Measurements from ENCODE around the gene ECM2.

Gene ECM2

DNA sequence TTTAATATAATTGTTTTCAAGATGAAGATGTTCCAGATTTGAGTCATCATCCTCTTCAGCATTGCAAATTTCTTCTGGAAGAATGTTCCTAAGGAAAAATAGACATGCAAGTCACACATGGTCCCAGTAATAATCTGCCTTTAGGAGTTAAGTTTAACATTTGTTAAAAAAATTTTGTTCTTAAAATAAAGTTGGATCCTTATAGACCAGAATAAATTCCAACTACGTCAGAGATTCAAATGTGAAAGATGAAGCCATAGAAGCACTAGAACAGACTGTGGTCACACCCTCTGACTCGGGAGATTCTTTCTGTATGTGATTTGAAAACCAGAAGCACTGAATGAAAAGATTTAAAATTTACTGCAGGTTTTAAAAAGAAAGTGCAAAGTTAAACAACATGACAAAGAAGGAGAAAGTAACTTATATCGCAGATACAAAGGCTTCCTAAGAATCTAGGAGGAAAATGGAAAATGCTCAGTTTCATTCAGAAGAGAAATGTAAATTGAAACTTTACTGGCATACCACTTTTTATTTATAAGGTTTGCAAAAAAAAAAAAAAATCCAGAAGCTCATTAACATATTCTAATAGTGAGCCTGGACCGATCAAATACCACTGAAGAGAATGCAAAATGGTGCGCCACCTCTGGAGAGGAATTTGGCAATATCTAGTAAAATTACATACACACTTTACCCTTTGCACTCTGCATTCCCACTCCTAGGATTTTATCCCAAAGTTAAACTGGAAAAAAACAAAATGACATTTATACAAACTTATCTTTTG is 39.2 kb downstream of the ECM2 start:
- DNase-seq = no peak

DNA sequence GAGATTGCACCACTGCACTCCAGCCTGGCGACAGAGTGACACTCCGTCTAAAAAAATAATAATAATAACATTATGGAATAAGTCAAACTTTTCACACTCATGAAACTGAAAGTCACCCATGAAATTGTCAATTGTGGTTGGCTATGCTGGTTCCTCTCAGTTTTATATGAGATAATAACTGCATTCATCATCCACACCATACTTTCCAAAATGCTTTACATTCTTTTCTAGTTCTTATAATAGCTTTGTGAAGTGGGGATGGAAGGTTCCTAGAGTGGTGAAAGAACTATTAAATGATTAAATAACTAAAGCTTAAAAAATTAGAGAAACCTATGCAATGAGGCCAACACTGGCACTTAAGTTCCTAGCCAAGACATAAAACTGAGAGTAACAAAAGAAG is 40.9 kb downstream of the ECM2 start:
- no peak for DNase-seq

DNA sequence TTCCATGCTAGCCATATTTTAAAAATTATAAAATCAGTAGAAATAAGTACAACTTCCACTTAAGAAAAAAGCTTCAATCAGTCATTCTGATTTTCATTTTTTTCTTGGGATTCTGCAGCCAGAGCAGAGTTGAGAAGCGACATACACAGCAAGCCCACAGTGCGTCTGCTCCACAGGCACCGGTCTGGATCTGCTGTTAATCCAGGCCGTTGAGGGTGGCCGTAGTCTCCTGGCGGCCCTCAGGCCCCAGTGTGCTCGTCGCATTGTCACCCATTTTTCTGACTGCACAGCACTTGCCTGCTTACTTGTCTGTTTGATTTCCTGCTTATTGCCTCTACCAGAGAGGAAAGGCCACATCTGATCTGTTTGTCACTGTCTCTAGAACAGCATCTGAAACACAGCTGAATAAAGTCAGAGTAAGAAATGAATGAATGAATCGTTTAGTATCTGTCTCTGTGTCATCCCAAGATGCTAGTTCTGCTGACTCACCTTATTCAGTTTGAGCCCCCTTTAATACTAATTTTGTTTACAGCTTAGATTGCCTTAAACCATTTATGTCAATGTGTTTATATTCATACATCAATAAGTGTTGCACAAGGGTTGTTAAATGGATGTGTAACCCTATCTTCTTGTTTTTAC is 41.9 kb downstream of the ECM2 start:
- DNase-seq = no peak

DNA sequence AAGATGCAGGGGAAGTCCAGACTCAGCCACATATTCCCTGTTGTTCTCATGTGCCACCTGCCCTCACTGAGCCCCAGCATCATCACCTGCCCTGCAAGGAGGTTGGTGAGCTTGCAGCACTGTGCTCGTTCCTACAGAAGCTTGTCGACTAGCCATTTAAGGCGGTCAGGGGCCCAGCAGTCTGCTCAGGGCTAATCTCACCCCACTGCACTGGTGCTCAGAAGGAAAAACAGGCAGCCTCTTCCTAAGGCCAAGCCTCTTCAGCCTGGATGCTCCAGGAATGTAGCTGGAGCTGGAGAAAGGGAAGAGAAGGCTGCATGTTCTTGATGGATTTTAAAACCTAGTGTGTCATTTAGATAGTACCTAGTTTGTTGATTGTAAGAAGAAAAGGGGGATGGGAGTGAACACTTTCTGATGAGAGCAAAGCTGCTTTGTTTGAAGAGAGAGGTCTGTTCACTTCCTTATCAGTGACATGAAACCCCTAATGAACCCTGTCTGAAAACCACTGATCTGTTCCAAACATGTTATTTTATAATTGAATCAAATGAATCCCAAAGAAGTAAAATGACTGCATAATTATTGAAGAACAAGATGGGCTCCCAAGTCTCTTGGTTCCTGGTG is 42.9 kb downstream of the ECM2 start:
- DNase-seq = no peak

DNA sequence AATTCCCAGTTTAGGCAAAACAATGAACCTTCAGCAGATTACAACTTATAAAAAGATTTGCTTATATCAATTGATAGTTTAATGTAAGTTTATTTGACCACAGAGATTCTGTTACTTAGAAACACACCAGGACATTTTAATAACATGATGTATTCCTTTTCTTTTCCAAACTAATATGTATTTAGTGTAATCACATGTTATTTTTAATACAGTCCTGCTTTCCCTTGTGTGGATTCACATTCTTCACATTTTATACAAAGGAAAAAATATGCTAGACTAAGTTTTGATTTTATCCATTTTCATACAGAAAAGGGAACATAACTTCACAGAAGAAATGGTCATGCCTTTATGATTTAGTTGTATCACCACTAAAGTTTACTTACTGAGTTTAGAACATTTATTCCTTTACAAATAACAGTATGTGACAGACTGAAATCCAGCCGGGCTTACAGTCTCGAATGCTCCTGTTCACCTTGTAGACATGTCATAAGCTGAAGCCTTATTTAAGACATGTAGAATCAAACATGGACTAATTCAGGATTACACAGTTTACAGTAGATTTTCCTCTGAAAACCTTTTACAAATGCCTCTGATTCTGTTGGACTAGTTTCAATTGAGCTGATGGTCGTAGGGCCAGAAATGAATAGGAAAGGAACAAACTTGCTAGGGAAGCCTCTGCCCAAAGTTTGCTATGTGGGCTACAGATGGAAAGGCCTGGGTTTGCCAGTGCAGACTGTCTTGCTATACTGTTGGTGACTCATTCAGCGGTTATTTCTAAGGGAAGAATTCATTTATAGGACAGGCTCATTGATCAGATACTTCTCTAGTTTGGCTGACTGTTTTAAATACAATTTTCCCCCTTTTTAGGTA is 46.9 kb downstream of the ECM2 start:
- DNase-seq = no peak

DNA sequence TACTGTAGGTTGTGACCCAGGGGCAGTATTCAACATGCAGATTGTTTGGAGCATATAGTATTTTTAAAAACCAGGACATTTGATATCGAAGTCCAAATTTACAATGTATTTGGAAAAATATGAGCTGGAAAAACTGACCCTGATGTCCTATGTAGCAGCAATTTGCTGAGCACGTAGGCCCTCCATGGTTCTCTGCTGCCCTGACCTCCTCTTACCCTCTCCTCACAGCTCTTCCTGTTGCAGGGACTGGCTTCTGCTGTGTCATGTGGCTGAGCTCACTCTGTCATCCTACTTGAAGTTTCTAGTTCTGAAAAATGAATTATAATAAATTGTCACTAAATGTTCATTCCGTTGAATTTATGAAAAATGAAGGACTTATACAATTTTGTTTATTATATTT is 49.4 kb downstream of the ECM2 start:
- DNase-seq = no peak

DNA sequence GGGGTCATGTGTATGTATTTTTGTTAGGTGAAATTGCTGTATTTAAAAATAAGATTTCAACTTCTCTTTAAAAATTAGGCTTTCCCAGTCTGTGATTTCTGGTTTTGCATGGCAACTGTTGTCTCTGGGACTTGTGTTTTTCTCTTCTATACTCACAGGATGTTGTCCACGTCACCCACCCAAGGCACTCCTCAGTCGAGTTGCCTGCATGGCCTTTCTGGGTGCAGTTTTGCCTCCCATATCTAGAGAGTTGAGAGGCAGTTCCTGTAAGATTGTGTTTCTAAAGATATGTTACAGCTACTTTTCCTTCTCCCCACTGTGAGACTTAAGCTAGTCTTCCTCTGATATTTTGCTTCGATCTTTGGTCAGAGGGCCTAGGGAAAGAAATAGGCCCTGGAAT is 51.2 kb downstream of the ECM2 start:
- DNase-seq = no peak

DNA sequence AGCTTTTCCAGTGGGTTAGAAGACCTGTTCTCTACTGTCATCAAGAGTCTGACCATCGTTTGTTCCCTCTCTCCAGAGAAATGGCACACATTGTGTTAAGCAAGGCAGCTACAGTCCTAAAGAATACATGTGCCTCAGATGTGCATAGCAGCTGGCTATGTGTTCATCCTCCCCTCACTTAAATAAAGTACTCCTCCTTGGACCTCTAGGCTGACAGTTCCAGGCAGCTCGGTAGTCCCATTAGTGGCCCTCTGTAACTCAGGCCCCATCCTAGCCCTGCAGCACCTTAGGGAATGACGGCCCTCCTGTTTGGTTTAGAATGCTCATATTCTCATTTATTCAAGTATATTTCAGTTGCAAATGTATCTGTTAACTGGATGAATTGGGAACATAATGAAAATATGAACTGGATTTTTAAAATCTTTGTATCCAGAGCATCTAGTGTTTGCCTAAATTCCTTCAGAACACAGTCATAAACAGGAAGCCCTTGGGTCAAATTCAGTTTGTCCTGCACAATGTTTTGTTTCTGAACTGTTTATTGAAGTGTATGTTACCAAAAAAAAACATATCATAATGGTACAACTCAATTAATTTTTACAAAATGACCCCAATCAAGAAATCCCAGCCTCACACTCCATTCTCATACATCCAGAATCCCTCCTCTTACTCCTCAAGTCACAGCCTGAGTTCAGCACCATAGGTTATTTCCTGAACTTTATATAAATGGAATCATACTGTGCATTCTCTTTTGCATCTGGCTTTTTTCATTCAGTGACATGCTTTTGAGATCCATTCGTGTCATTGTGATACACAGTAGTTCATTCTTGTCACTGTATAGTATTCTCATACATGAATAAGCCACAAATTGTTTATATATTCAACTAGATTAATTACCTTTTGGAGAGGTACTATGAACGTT is 51.9 kb downstream of the ECM2 start:
- no peak for DNase-seq

DNA sequence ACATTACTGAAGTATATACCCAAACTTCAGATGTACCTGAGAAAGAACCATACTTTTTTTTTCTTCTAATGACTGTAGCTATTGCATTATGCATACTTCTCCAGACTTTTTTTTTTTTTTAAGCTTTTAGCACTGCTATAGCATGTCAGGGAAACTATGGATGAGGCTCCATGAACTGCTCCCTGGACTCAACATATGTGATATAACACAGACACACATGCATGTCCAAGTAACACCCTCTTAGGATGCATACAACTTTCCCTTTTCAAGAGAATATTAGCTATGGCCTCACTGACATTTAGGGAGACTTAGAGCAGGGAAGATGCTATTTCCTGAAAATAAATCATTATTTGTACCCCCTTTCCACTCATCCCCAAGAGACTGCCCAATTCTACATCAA is 53.0 kb downstream of the ECM2 start:
- no peak for DNase-seq

DNA sequence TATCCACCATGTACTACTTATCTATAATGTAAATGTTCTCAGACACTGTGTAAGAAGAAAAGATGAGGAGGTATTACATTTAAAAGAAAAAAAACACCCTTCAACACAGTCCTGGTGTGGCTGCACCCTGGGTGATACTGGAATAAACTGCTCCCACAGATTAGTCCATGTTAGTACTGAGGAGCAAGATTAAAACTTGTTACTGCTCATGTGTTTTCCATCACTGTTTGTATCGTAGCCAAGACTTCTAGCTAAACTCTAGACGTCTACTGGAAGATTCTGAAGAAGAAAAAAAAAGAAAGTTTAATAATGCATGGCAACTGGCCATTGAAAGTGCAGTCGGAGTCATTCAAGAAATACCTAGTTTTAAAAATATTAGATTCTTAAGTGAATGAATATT is 53.5 kb downstream of the ECM2 start, which contains the start of gene ASPN:
ASPN (minus strand) TSS at position 178 of the 400 bp plus-strand sequence.
- no peak for DNase-seq

DNA sequence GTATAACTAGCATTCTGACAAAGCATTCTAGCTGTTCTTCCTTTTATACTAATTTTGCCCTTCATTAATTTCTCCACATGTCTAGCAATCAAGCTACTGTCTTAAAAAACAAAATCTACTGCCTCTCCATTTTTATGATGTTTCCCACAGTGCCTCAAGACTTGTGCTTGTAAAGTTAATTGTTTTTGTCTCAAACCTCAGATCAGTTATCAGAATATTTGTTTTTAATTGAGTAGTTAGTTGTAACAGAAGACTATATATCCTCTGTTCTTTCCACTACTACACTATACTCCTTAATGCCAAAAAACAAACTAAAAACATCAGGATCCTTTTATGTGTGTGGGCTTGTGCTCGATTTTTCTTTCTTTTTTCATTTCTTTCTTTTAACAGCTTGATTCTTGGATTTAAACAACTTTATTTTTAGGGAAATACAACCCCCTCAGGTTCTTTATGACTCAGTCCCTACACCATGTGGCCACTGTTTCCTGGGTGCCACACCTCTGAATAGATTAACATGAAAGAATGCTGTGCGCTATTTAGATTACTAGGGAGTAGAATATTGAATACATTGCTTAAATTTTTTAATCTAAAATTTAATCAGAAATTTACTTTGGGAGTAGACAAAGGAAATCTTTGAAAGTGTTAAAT is 54.7 kb downstream of the ECM2 start:
- no peak for DNase-seq

DNA sequence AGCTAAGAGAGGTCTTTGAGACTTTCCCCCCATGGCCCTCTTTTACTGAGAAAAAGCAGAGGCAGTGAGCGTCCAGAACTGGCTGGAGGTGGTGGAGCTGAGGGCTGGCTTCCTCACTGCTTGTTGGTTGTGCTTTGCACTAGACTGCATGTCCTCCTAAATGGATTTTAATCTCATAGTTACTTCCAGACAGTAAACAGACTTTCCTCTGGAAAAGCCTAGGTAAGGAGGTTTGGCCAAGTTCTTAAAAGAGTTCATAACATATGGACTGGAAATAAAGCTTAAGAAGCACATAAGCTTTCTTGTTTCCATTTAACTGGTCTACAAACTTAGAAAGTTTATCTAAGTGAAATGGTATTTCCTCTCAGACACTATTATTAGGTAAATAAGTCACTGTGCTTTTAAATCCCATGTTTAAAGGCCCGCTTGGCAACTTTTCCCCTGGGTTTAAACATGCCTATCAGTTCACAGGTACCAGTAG is 55.5 kb downstream of the ECM2 start:
- DNase-seq = no peak

DNA sequence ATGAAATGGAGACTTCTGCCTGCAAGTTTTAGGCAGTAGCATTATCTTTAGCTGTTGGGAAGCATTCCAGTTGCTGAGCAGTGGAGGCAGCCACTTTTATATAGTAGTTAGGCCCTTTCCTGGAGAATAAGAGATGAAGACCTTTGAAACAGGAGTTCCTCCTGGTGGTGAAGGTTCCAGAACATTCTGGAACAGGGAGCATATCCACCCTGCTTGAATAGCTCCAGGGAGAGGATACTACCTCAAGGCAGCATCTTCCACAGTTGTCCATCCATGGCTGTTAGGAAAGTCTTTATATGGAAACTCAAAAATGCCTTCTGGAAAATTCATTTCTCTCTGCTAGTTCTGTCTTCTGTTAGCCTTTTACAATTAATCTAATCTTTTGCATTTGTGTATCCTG is 56.4 kb downstream of the ECM2 start:
- DNase-seq = no peak

DNA sequence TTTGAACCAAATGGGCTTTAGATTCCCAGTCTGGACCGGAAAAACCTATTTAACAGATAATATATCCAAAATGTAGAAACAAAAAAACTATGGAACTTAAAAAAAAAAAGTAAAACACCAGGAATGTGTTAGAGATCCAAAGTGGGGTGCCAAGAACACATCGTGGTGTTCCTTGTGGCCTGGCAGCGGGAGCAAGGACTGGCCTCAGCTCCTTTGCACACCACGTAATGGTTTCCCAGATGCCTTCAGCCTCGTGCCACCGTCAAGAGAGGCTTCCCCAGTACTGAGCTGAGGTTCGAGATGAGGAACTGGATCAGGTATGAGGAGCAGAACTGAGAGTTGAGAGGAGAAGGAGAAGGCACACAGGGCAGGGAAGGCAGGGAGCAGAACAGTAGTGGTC is 57.0 kb downstream of the ECM2 start:
- DNase-seq = no peak

DNA sequence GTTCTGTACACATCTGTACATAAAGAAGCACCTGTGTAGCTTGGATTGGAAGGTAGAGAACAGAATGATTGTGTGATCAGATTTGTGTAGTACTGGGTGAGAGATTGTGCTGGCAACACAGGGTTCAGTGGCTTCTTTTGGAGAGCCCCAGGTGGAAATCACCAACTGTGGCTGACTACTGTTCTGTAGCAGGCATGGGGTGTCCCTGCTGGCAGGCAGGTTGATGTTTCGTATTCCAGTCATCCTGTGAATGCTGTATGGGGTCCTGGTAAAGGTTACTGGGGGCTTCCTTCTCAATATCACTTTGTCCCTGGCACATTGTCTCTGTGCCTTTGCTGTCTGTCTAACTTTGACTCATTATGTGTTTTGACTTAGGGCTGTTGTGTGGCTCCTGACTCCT is 58.8 kb downstream of the ECM2 start:
- DNase-seq = no peak

DNA sequence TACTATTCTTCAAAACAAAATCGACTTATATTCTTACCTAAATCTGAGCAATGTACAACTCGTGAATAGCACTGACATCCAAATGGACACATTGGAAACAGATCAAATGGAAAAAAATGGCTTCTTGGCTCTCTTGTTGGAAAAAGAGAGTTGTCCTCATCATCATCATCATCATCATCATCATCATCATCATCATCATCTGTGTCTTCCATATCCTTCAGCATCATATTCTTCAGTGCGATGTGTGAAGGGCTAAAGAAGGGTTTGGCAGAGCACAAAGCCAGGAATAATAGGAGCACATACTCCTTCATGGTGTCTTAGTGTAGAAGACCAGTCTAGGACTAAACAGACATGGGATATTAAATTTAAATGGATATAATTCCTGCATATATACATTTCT is 61.2 kb downstream of the ECM2 start:
- no peak for DNase-seq

DNA sequence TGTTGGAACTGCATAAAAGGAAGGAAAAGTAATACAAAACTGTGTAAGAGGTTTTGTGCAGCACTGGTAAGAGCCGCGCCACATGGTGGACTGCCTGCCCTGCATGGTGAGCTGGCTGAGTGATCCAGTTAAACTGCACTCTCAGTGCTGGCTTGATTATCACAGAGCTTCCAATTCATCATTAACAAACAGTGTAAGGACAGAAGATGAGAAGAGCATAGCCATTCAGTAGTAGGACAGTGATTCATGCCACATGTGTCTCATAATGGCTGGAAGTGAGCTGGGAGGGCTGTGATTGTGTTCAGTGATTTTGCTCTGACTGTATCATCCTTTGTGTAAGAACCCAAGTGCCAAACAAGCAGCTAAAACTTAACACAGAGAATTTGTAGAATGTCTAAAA is 67.6 kb downstream of the ECM2 start:
- no peak for DNase-seq

DNA sequence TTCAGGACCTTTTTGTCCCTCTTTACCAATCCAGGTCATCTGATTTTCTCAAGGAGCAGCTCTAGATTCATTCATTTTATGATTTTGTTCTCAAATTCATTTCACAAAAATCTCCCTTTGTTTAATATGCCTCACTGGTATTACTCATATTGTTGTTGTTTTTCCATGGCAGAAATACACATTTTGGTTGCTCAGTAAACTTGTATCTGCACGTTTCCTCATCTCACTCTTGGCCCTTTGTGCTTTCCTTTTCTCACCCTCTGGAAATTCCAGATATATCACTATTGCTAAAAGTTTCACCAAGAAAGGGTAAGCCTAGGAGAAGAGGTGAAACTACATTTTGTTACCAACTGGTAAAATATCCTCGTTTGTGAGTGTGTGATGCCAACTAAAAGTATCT is 68.3 kb downstream of the ECM2 start:
- DNase-seq = no peak

DNA sequence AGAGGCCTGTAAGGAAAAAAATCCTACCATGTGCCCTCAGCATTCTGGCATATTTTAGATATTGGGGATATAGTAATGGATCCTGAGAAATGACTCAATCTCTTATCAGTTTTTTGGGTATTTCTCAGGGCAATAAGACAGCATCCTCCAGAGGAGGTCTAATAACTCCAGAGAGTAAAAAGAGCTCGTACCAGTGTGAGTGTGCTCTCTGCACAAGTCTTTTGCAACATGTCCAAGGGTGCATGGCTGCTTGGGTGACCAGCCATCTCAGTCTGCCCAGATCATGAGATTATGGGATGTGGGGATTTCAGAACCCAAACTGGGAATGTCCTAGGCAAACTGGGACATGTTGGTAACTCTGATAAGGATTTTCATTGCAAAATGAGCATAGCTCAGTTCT is 68.7 kb downstream of the ECM2 start:
- DNase-seq = no peak

DNA sequence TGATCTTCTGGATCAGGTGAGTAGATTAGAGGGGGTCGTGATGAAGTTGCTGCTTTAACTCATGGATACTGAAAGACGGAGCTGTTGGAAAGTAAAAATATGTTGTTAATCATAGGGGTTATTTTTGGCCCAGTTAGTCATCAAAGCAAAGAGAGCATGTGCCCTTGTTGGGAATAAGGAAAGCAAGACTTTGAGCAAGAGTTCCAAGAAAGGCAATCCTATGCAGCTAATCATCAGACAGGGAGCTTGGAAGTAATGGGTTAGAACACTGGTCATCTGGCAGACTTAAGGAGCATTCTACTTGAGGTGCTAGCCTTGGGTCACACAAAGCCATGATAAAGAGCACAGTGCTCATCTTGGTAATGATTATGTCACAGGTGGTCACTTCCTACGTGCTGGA is 71.8 kb downstream of the ECM2 start:
- no peak for DNase-seq

DNA sequence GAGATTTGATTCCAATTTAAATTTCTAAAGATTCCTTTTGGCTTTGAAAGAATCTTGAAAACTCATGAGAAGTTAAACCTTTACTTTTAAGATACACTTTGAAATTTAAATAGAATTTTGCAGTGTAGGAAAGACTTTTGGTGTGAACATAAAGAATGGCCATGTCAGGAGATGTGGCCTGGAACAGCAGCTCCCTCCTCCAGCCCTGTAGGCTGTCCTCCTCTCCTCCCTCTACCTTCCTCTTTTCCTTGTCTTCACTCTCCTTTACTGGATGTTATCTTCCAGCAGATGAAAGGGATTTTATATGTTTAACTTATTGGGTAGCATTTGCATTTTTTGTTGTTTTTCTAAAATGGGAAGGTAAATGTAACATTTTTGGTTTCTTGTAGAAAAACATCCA is 72.4 kb downstream of the ECM2 start:
- no peak for DNase-seq

DNA sequence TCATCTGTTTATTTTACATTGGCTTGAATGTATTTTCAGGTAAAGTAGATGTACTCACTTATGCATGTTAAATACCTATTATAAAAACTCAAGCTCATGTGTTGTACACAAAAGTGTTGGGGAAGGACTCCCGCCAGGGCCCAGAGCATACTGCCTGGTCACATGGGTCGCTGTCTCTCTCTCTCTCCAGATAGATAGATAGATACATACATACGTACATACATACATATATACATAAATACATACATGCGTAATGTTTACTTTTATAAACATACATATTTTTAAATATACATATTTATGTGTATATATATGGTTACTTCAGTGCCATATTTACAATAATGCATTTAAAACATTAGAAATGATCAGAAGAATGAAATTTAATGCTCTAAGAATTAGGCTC is 78.2 kb downstream of the ECM2 start:
- no peak for DNase-seq
